ENCODE data around the gene ARHGAP26. TPM values are rescaled to one million over a fixed set of nuclear protein-coding genes. Genes with fewer than 3 reads are reported as not detected.

Gene ARHGAP26
- total RNA-seq, 4 donors from 2014 or later: 22.3 to 40.7 (median 28.2) TPM

GRCh38 chr5:143113461-143113860 is 343.3 kb downstream of the ARHGAP26 start:
- no peaks in the 10 kb centered on the region for H3K27me3 ChIP-seq
- H3K9me3 ChIP-seq: no peaks in the 10 kb centered on the region
- H3K27ac ChIP-seq (replicated peaks in 1 of 4): no peak overlapping the region
- WGBS: 83% methylated on average over 3 of the region's 3 CpGs
- intact Hi-C loops (cut with DNase I): no loop called here
- H3K36me3 ChIP-seq: no peaks in the 10 kb centered on the region
- H3K4me1 ChIP-seq: peaks cover 16 to 34% (median 22%) of the 10 kb centered on the region in 4 donors
- DNase-seq (ENCODE audit: extremely low spot score): no peak
- no peak for TF ChIP-seq POLR2A (IDR thresholded peaks at IDR 0.05; ENCODE audit: low read depth)
- H3K4me3 ChIP-seq: no peak overlapping the region

GRCh38 chr5:143114481-143114880 is 344.3 kb downstream of the ARHGAP26 start:
- Histone ChIP-seq H3K27ac (replicated peaks in 1 of 4) (no peak overlapping the region), H3K4me1 (peaks cover 16 to 34% (median 20%) of the 10 kb centered on the region in 4 donors), H3K9me3 (no peaks in the 10 kb centered on the region), H3K36me3 (no peaks in the 10 kb centered on the region), H3K4me3 (no peak overlapping the region), H3K27me3 (no peaks in the 10 kb centered on the region)
- WGBS: 39% methylated on average over 2 of the region's 2 CpGs
- no peak for DNase-seq (ENCODE audit: extremely low spot score)
- intact Hi-C loops (cut with DNase I): no loop called here
- no peak for TF ChIP-seq POLR2A (IDR thresholded peaks at IDR 0.05; ENCODE audit: low read depth)
- TF ChIP-seq POLR2AphosphoS5 (IDR thresholded peaks at IDR 0.05): no peak
- TF ChIP-seq EP300 (IDR thresholded peaks at IDR 0.05): no peak
- TF ChIP-seq, protein P1, sequence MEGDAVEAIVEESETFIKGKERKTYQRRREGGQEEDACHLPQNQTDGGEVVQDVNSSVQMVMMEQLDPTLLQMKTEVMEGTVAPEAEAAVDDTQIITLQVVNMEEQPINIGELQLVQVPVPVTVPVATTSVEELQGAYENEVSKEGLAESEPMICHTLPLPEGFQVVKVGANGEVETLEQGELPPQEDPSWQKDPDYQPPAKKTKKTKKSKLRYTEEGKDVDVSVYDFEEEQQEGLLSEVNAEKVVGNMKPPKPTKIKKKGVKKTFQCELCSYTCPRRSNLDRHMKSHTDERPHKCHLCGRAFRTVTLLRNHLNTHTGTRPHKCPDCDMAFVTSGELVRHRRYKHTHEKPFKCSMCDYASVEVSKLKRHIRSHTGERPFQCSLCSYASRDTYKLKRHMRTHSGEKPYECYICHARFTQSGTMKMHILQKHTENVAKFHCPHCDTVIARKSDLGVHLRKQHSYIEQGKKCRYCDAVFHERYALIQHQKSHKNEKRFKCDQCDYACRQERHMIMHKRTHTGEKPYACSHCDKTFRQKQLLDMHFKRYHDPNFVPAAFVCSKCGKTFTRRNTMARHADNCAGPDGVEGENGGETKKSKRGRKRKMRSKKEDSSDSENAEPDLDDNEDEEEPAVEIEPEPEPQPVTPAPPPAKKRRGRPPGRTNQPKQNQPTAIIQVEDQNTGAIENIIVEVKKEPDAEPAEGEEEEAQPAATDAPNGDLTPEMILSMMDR (IDR thresholded peaks at IDR 0.05): no peak

DNA sequence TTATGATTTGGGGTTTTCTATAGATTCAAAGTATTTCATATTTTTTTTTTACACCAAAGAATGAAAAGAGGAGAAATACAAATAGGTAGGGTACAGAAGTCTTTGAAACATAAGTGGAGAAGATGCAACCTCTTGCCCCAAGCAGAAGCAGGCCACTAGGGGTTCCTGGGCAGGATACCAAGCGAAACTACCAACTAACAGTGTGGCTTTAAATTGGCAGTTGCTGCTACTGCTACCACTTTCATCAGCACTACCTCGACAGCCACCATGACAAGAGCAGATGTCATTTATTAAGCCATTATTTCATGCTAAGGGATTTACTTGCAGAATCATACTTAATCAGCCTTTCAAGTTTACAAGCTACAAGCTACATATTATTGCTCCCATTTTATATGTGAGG is 345.2 kb downstream of the ARHGAP26 start:
- H3K27ac ChIP-seq (replicated peaks in 1 of 4): no peak overlapping the region
- intact Hi-C loops (cut with DNase I): no loop called here
- no peaks in the 10 kb centered on the region for H3K9me3 ChIP-seq
- peaks cover 10 to 27% (median 19%) of the 10 kb centered on the region in 4 donors for H3K4me1 ChIP-seq
- no peaks in the 10 kb centered on the region for H3K27me3 ChIP-seq
- TF ChIP-seq, protein P1 (IDR thresholded peaks at IDR 0.05): no peak
- TF ChIP-seq EP300 (IDR thresholded peaks at IDR 0.05): no peak
- no peak for TF ChIP-seq POLR2AphosphoS5 (IDR thresholded peaks at IDR 0.05)
- no peak for TF ChIP-seq POLR2A (IDR thresholded peaks at IDR 0.05; ENCODE audit: low read depth)
- H3K4me3 ChIP-seq: no peak overlapping the region
- WGBS: 90% methylated on average over 2 of the region's 2 CpGs
- DNase-seq (ENCODE audit: extremely low spot score): no peak
- no peaks in the 10 kb centered on the region for H3K36me3 ChIP-seq

- Histone ChIP-seq H3K4me3 (no peak overlapping the region), H3K4me1 (peaks cover 0 to 14% (median 7%) of the 10 kb centered on the region in 4 donors), H3K27ac (replicated peaks in 1 of 4) (no peak overlapping the region), H3K36me3 (peaks cover 0 to 3% (median 0%) of the 10 kb centered on the region in 4 donors), H3K9me3 (no peaks in the 10 kb centered on the region), H3K27me3 (no peaks in the 10 kb centered on the region)
- DNase-seq (ENCODE audit: extremely low spot score): no peak
- intact Hi-C loops (cut with DNase I): no loop called here
- 79% methylated on average over 4 of the region's 4 CpGs for WGBS
- TF ChIP-seq POLR2A (IDR thresholded peaks at IDR 0.05; ENCODE audit: low read depth): no peak
- TF ChIP-seq EP300 (IDR thresholded peaks at IDR 0.05): no peak
- TF ChIP-seq, protein P1 (IDR thresholded peaks at IDR 0.05): no peak
- no peak for TF ChIP-seq POLR2AphosphoS5 (IDR thresholded peaks at IDR 0.05)
These were observed 346.6 kb downstream of the ARHGAP26 start for GRCh38 chr5:143116814-143117213.

GRCh38 chr5:143117821-143118220 is 347.6 kb downstream of the ARHGAP26 start:
- Histone ChIP-seq H3K36me3 (peaks cover 0 to 3% (median 0%) of the 10 kb centered on the region in 4 donors), H3K27me3 (no peaks in the 10 kb centered on the region), H3K4me3 (no peak overlapping the region), H3K27ac (replicated peaks in 1 of 4) (no peak overlapping the region), H3K9me3 (no peaks in the 10 kb centered on the region), H3K4me1 (peaks cover 0 to 11% (median 7%) of the 10 kb centered on the region in 4 donors)
- intact Hi-C loops (cut with DNase I): no loop called here
- no peak for DNase-seq (ENCODE audit: extremely low spot score)
- no peak for TF ChIP-seq EP300 (IDR thresholded peaks at IDR 0.05)
- no peak for TF ChIP-seq POLR2A (IDR thresholded peaks at IDR 0.05; ENCODE audit: low read depth)
- TF ChIP-seq, protein P1 (IDR thresholded peaks at IDR 0.05): no peak
- TF ChIP-seq POLR2AphosphoS5 (IDR thresholded peaks at IDR 0.05): no peak
